Activated CD8-positive, alpha-beta T cell treated with anti-CD3 and anti-CD28 coated beads, Interleukin-2, amount 10 ng/mL, durations not matched to agents 7 days and 5 days (primary cell): ENCODE data around the gene CTNNA1. TPM values are rescaled to one million over a fixed set of nuclear protein-coding genes. Genes with fewer than 3 reads are reported as not detected.
"Not testable (repeated sequence)": the region's sequence is repeated elsewhere in the genome, so short reads cannot be mapped to it uniquely, and the experiment has no call there.

ENCODE experiments used
- ATAC-seq: fragments of 150-1000 bp; cut with Tn5 transposase; one replicate; pipeline ENCODE4 v1.10.0; 2021; ENCODE audit warnings: moderate library complexity
- CTCF ChIA-PET: fragments of 350-600 bp; sonication (Branson Sonifier 250); formaldehyde crosslinking; loops from one replicate; lab custom pipeline; 2021; ENCODE audit warnings: antibody characterized with exemption; lab: Charles Lee
- POLR2A ChIA-PET: fragments of 350-600 bp; sonication (Branson Sonifier 250); formaldehyde crosslinking; loops from one replicate; lab custom pipeline; 2021; ENCODE audit warnings: antibody characterized with exemption; lab: Charles Lee
- DNase-seq: peaks from one replicate; pipeline ENCODE4 v3.0.0-alpha.2; 2020
- H3K27ac Mint-ChIP-seq: one replicate; pipeline ENCODE4 v1.8.0; 2021; ENCODE audit warnings: mild to moderate bottlenecking, mixed read lengths
- H3K27me3 Mint-ChIP-seq: one replicate; pipeline ENCODE4 v1.8.0; 2021; ENCODE audit warnings: low read depth, mixed read lengths
- H3K36me3 Mint-ChIP-seq: one replicate; pipeline ENCODE4 v1.8.0; 2021; ENCODE audit warnings: low read depth, mixed read lengths
- H3K4me1 Mint-ChIP-seq: one replicate; pipeline ENCODE4 v1.8.0; 2021; ENCODE audit warnings: low read depth, mixed read lengths
- H3K4me3 Mint-ChIP-seq: one replicate; pipeline ENCODE4 v1.8.0; 2021; ENCODE audit warnings: mild to moderate bottlenecking, mixed read lengths
- H3K9me3 Mint-ChIP-seq: one replicate; pipeline ENCODE4 v1.8.0; 2022; ENCODE audit warnings: mixed read lengths; ENCODE audit not compliant: insufficient read depth
- total RNA-seq, 2 experiments: library from RNA; stranded (reverse); gene quantifications; one replicate each; pipeline ENCODE4 v1.2.3, GENCODE V29; 2021

CTNNA1 gene
- total RNA-seq, 2 experiments from 2014 or later, result 22.4 to 22.9 TPM

DNA sequence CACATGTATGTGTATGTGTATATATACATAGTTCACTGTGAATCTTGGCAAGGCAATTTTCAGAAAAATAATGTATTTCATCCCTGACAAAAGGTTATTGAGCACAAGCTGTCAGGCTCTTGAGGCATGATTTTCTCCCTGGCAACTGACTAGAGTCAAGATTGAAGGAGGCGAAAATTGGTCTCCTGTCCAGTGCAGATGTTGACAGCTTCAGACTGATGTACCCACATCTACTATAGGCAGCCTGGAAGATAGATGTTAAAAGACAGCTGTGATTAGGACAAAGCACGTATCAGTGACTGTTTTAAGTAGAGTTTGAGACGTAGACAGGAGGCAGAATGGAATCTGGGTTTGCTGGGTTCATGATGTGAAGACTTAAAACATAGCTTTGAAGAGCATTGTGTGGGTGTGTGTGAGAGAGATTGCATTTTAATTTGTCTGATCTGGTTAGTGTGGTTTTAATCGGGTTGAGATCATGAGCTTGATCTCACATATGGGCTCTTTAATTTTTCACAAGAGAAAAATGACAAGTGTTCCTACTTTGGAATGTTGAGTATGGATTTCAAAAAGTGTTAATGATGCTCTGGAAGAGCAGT, 39.1 kb downstream of the CTNNA1 start:
- H3K36me3 Mint-ChIP-seq, result no peaks in the 10 kb centered on the region
- H3K27ac Mint-ChIP-seq, result no peak overlapping the region
- ChIA-PET POLR2A (no interaction called here), CTCF (interaction anchor here (0.8 to 2.5 kb wide), 6 partner anchors 12 to 577 kb away, joined by 3 to 8 read pairs (median 3); no protein-coding TSS in a partner anchor)
- no peak for DNase-seq
- no peaks in the 10 kb centered on the region for H3K9me3 Mint-ChIP-seq
- ATAC-seq, result no peak
- H3K27me3 Mint-ChIP-seq, result peaks cover 46% of the 10 kb centered on the region
- peaks cover 8% of the 10 kb centered on the region for H3K4me1 Mint-ChIP-seq
- H3K4me3 Mint-ChIP-seq, result no peak overlapping the region

DNA sequence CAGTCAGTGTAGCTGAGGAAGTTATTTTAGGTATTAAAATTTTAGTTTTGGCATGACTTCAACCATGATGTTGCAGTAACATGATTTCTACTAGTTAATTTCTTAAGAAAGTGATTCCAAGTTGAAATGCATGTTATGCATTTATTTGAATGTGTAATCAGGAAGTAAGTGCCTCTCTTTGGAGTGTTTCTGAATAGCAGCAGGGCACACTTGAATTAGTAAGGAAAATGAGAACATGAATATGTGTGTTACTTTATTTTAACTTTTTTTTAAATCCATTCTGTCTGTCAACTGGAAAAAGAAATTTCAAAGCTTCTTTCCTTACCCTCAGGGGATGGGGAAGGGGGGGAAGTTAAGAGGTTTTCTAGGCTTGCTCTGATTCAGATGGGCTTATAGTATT, 40.4 kb downstream of the CTNNA1 start:
- Mint-ChIP-seq H3K27ac (no peak overlapping the region), H3K27me3 (peaks cover 49% of the 10 kb centered on the region), H3K4me3 (no peak overlapping the region), H3K36me3 (no peaks in the 10 kb centered on the region), H3K4me1 (peaks cover 8% of the 10 kb centered on the region), H3K9me3 (no peaks in the 10 kb centered on the region)
- ChIA-PET CTCF (interaction anchor here (1.0 to 2.5 kb wide), 2 partner anchors 214 to 469 kb away, joined by 4 to 8 read pairs; no protein-coding TSS in a partner anchor), POLR2A (no interaction called here)
- no peak for DNase-seq
- no peak for ATAC-seq

DNA sequence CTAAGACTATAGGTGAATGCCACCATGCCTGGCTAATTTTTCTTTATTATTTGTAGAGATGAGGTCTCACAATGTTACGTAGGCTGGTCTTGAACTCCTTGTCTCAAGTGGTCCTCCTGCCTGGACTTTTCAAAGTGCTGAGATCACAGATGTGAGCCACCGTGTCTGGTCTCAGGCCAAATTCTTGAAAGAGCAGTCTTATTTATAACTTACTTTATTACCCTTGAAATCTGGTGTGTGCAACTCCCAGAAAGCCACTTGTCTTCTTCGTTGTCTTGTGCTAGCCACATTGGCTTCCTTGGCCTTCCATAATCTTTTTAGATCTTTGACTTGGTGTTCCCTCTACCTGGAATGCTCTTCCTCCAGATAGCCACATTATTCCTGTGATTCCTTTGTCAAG, 50.1 kb downstream of the CTNNA1 start:
- DNase-seq (no peak), ATAC-seq (no peak)
- H3K4me3 Mint-ChIP-seq, result no peak overlapping the region
- ChIA-PET POLR2A (no interaction called here), CTCF (interaction anchor here (1.7 kb wide), 1 partner anchor 13 kb away, joined by 5 read pairs; no protein-coding TSS in a partner anchor)
- H3K27me3 Mint-ChIP-seq, result peaks cover 28% of the 10 kb centered on the region
- no peaks in the 10 kb centered on the region for H3K9me3 Mint-ChIP-seq
- no peak overlapping the region for H3K27ac Mint-ChIP-seq
- peaks cover 2% of the 10 kb centered on the region for H3K36me3 Mint-ChIP-seq
- peaks cover 6% of the 10 kb centered on the region for H3K4me1 Mint-ChIP-seq

DNA sequence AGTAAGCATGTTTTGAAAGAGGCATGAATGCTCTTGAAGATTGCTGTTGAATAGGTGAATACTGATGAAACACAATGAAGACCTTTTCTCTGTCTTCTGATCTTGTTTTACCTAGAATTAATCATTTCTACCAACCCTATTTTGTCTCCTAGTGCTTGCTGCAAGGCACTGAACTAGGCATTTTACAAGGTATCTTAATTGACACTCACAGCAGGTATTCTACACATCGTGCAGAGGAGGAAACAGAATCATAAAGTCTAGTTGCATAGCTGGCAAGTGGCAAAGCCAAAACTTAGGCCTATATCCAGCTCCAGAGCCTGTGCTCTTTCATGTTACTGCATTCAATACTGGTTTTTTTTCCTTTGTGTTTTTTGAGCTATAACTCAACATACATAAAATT, 50.7 kb downstream of the CTNNA1 start:
- H3K27me3 Mint-ChIP-seq, result peaks cover 25% of the 10 kb centered on the region
- no peak overlapping the region for H3K27ac Mint-ChIP-seq
- peaks cover 6% of the 10 kb centered on the region for H3K4me1 Mint-ChIP-seq
- no peak overlapping the region for H3K4me3 Mint-ChIP-seq
- ATAC-seq (no peak), DNase-seq (no peak)
- CTCF ChIA-PET, result interaction anchor here (0.7 to 1.2 kb wide), 3 partner anchors 12 to 21 kb away, joined by 3 to 4 read pairs (median 3); no protein-coding TSS in a partner anchor
- POLR2A ChIA-PET, result no interaction called here
- peaks cover 2% of the 10 kb centered on the region for H3K36me3 Mint-ChIP-seq
- no peaks in the 10 kb centered on the region for H3K9me3 Mint-ChIP-seq

DNA sequence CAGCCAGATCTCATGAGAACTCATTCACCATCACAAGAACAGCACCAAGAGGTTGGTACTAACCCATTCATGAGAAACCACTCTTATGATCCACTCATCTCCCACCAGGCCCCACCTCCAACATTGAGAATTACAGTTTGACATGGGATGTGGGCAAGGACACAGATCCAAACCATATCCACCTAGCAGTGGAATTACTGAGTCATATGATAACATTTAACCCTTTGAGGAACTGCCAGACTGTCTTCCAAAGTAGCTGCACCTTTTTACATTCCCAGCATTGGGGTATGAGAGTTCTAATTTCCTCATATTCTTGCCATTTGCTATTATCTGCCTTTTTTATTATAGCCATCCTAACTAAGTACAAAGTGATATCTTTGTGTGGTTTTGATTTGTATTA, 51.9 kb downstream of the CTNNA1 start:
- peaks cover 27% of the 10 kb centered on the region for H3K27me3 Mint-ChIP-seq

DNA sequence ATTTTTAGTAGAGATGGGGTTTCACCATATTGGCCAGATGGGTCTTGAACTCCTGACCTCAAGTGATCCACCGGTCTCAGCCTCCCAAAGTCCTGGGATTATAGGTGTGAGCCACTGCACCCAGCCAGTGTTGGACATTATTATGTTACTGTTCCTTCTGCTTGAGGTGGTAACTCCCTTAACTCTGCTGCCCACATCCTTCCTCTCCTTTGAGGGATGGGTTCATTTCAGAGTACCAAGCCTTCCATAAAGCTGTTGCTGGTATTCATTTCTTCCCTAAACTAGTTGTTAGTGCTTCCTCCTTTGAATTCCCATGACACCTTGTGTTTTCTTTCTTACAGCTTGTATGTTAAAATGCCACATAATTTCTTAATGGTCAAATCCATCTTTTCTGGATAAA, 54.0 kb downstream of the CTNNA1 start:
- Mint-ChIP-seq H3K4me3 (no peak overlapping the region), H3K9me3 (no peaks in the 10 kb centered on the region), H3K27me3 (peaks cover 17% of the 10 kb centered on the region), H3K27ac (no peak overlapping the region), H3K4me1 (peaks cover 6% of the 10 kb centered on the region), H3K36me3 (no peaks in the 10 kb centered on the region)
- POLR2A ChIA-PET, result no interaction called here
- ATAC-seq (no peak), DNase-seq (no peak)
- CTCF ChIA-PET, result interaction anchor here (3.8 kb wide), 1 partner anchor 18 kb away, joined by 22 read pairs; no protein-coding TSS in a partner anchor

More for the DNA sequence above, 51.9 kb downstream of the CTNNA1 start:
- H3K27ac Mint-ChIP-seq, result no peak overlapping the region
- H3K9me3 Mint-ChIP-seq, result no peaks in the 10 kb centered on the region
- H3K4me1 Mint-ChIP-seq, result peaks cover 6% of the 10 kb centered on the region
- DNase-seq (no peak), ATAC-seq (no peak)
- no peak overlapping the region for H3K4me3 Mint-ChIP-seq
- ChIA-PET POLR2A (no interaction called here), CTCF (interaction anchor here (1.1 to 1.9 kb wide), 2 partner anchors 13 to 15 kb away, joined by 3 to 8 read pairs; no protein-coding TSS in a partner anchor)
- peaks cover 1% of the 10 kb centered on the region for H3K36me3 Mint-ChIP-seq

DNA sequence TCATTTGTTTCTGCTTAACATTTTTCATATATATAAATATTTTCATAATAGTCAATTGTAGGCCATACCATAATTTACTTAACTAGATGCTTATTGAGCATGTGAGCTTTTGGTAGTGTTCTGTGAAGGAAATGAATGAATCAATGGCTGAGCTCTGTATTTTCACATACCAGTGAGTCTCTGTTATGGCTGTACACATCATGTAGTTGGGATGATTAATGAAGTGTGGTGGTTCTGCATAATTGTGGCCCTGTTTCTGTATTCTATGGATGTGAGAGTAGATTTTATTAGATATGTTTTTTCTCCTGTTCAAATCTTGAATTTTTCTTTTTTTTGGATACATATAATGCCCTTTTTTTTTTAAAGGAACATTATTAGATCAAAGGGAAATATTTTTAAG, 56.2 kb downstream of the CTNNA1 start:
- H3K4me3 Mint-ChIP-seq, result no peak overlapping the region
- DNase-seq, result no peak
- H3K36me3 Mint-ChIP-seq, result no peaks in the 10 kb centered on the region
- no peaks in the 10 kb centered on the region for H3K9me3 Mint-ChIP-seq
- ATAC-seq, result no peak
- ChIA-PET POLR2A (no interaction called here), CTCF (interaction anchor here (1.6 to 3.8 kb wide), 2 partner anchors 17 to 20 kb away, joined by 5 to 22 read pairs; no protein-coding TSS in a partner anchor)
- H3K27ac Mint-ChIP-seq, result no peak overlapping the region
- H3K4me1 Mint-ChIP-seq, result peaks cover 6% of the 10 kb centered on the region
- H3K27me3 Mint-ChIP-seq, result peaks cover 13% of the 10 kb centered on the region

DNA sequence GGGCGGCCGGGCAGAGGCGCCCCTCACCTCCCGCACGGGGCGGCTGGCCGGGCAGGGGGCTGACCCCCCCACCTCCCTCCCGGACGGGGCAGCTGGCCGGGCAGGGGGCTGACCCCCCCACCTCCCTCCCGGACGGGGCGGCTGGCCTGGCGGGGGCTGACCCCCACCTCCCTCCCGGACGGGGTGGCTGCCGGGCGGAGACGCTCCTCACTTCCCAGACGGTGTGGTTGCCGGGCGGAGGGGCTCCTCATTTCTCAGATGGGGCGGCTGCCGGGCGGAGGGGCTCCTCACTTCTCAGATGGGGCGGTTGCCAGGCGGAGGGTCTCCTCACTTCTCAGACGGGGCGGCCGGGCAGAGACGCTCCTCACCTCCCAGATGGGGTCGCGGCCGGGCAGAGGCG, 57.6 kb downstream of the CTNNA1 start:
- DNase-seq, ATAC-seq, H3K9me3 Mint-ChIP-seq, H3K4me1 Mint-ChIP-seq, H3K36me3 Mint-ChIP-seq, POLR2A ChIA-PET, H3K27ac Mint-ChIP-seq, H3K4me3 Mint-ChIP-seq, CTCF ChIA-PET: not testable (repeated sequence)
- H3K27me3 Mint-ChIP-seq, result peaks cover 11% of the 10 kb centered on the region

DNA sequence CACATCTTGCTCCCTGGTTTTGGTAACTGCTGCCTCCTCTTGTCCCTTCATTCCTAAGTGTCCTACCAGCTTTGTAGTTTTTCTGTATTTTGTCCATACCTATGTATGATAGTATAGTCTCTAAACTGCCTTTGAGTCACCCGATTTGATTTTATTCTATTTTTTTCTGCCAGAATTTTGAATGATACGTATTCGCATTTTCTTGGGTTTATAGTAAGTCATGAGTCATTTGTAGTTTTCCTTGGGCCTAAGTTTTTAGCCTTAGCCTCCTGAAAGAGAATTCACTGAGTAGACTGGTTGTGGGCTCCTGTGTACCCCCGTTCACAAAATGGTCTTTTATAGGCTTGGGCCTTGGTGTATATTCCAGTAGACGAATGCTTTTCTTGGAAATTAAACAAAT, 62.3 kb downstream of the CTNNA1 start:
- no peak for DNase-seq
- H3K9me3 Mint-ChIP-seq, result no peaks in the 10 kb centered on the region
- ATAC-seq, result no peak
- no peak overlapping the region for H3K27ac Mint-ChIP-seq
- ChIA-PET POLR2A (no interaction called here), CTCF (no interaction called here)
- no peaks in the 10 kb centered on the region for H3K36me3 Mint-ChIP-seq
- H3K27me3 Mint-ChIP-seq, result peaks cover 5% of the 10 kb centered on the region
- no peaks in the 10 kb centered on the region for H3K4me1 Mint-ChIP-seq
- no peak overlapping the region for H3K4me3 Mint-ChIP-seq

DNA sequence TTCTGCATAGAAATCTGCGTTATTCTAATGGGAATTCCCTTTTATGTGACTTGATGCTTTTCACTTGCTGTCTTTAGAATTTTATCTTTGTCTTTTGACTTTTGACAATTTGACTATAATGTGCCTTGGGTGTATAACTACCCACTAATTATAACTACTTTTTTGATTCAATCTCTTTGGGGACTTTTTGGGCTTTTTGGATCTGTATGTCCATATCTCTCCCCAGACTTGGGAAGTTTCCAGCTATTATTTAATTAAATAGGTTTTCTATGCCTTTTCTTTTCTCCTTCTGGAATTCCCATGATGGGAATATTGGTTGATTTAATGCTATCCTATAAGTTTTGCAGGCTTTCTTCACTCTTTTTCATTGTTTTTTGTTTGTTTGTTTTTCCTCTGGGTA, 64.0 kb downstream of the CTNNA1 start:
- DNase-seq, result no peak
- POLR2A ChIA-PET, result no interaction called here
- Mint-ChIP-seq H3K4me3 (no peak overlapping the region), H3K27ac (no peak overlapping the region), H3K36me3 (no peaks in the 10 kb centered on the region), H3K4me1 (no peaks in the 10 kb centered on the region), H3K27me3 (peaks cover 8% of the 10 kb centered on the region), H3K9me3 (no peaks in the 10 kb centered on the region)
- CTCF ChIA-PET, result interaction anchor here (1.0 to 1.5 kb wide), 2 partner anchors 9 to 27 kb away, joined by 3 to 5 read pairs; no protein-coding TSS in a partner anchor
- no peak for ATAC-seq

DNA sequence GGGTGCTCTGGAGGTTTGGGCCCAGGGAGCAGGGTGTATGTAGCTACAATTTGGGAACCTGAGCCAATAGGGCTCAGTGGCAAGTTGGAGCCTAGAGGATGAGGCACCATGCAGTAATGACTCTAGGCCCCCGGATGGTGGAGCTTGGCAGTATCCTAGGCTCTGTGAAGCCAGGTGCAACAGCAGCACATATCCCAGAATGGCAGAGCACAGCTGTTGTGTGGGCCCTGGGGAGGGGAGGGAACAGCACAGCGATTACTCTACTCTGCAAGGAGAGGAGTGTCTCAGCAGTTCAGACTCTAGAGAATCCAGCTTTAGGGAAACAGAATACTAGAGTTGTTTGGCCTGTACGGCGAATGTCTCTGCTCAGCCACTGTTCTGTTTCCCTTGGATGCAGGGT, 65.9 kb downstream of the CTNNA1 start:
- no peak for ATAC-seq
- ChIA-PET CTCF (no interaction called here), POLR2A (no interaction called here)
- no peak overlapping the region for H3K27ac Mint-ChIP-seq
- no peaks in the 10 kb centered on the region for H3K4me1 Mint-ChIP-seq
- H3K9me3 Mint-ChIP-seq, result no peaks in the 10 kb centered on the region
- no peak for DNase-seq
- peaks cover 10% of the 10 kb centered on the region for H3K27me3 Mint-ChIP-seq
- H3K36me3 Mint-ChIP-seq, result no peaks in the 10 kb centered on the region
- H3K4me3 Mint-ChIP-seq, result no peak overlapping the region

DNA sequence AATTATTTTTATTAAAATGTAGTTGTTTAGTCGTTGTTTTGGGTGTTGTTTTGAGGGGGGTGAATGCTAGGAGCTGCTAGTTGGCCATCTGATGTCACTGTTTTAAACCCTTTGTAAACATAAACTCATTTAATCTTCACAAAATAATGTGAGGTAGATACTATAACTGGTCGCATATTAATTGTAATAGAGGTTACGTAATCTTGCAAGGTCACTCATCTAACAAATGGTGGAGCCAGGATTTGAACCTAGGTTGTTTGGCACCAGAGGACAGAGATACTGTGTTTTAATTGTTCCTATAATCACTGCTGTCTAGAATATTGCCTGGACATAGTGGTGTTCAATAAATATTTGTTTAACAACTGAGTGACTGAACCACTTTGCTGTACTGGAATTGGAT, 67.5 kb downstream of the CTNNA1 start:
- H3K9me3 Mint-ChIP-seq, result no peaks in the 10 kb centered on the region
- DNase-seq, result no peak
- H3K27ac Mint-ChIP-seq, result no peak overlapping the region
- POLR2A ChIA-PET, result interaction anchor here (0.6 kb wide), 1 partner anchor 749 kb away, joined by 4 read pairs; no protein-coding TSS in a partner anchor
- no peak overlapping the region for H3K4me3 Mint-ChIP-seq
- H3K36me3 Mint-ChIP-seq, result no peaks in the 10 kb centered on the region
- peaks cover 10% of the 10 kb centered on the region for H3K27me3 Mint-ChIP-seq
- ATAC-seq, result no peak
- CTCF ChIA-PET, result no interaction called here
- peaks cover 3% of the 10 kb centered on the region for H3K4me1 Mint-ChIP-seq
